Stimulated activated CD8-positive, alpha-beta memory T cell treated with anti-CD3 and anti-CD28 coated beads, Interleukin-4, amount 100 ng/mL, for 48 hours (primary cell): Measurements from ENCODE around the gene KIF26A.

Experiments used
- DNase-seq: peaks from one replicate; pipeline ENCODE4 v3.0.0-alpha.2; 2020

KIF26A gene

GRCh38 chr14:104133496-104133895 lies 4.9 kb upstream of the KIF26A start:
- no peak for DNase-seq

- no peak for DNase-seq
Measured at GRCh38 chr14:104134061-104134965, 4.1 kb upstream of the KIF26A start.

- DNase-seq: peak; percentile 55
Measured at GRCh38 chr14:104135121-104135903, 3.1 kb upstream of the KIF26A start.

GRCh38 chr14:104135904-104136471 lies 2.4 kb upstream of the KIF26A start:
- no peak for DNase-seq

- no peak for DNase-seq
Measured at GRCh38 chr14:104136472-104137296, 1.7 kb upstream of the KIF26A start.

- DNase-seq: peak; percentile 85
Measured at GRCh38 chr14:104137297-104138097, 890 bp upstream of the KIF26A start.

GRCh38 chr14:104138718-104139459 lies 502 bp downstream of the KIF26A start:
- no peak for DNase-seq

- no peak for DNase-seq
Measured at GRCh38 chr14:104139460-104140212, 1.2 kb downstream of the KIF26A start.

GRCh38 chr14:104140213-104140462 lies 1.8 kb downstream of the KIF26A start:
- no peak for DNase-seq

- no peak for DNase-seq
Measured at GRCh38 chr14:104140463-104141331, 2.3 kb downstream of the KIF26A start.

- DNase-seq: no peak
Measured at GRCh38 chr14:104141621-104142091, 3.3 kb downstream of the KIF26A start.

GRCh38 chr14:104142136-104142945 lies 4.0 kb downstream of the KIF26A start:
- DNase-seq: no peak

GRCh38 chr14:104142946-104143470 lies 4.6 kb downstream of the KIF26A start:
- no peak for DNase-seq

GRCh38 chr14:104143521-104144452 lies 5.4 kb downstream of the KIF26A start:
- no peak for DNase-seq

GRCh38 chr14:104144453-104144790 lies 6.0 kb downstream of the KIF26A start:
- no peak for DNase-seq

GRCh38 chr14:104144911-104145825 lies 6.8 kb downstream of the KIF26A start:
- no peak for DNase-seq
